LNCaP clone FGC (cell line): ENCODE results near the gene PSME1.

Experiments
- DNase-seq: peaks from one replicate; pipeline ENCODE4 v3.0.0-alpha.2; 2011; ENCODE audit warnings: low read depth
- H3K4me3 ChIP-seq: 2 replicates; pipeline ENCODE4 v1.5.1; 2011; ENCODE audit warnings: mild to moderate bottlenecking, low read depth, low read length, control low read depth
- TF ChIP-seq, protein P1 (sequence below): IDR thresholded peaks from 2 replicates; pipeline ENCODE4 v1.5.1; 2012; ENCODE audit warnings: mild to moderate bottlenecking; ENCODE audit not compliant: control insufficient read depth, insufficient read depth; ENCODE audit errors: extremely low read depth

PSME1 gene

DNA sequence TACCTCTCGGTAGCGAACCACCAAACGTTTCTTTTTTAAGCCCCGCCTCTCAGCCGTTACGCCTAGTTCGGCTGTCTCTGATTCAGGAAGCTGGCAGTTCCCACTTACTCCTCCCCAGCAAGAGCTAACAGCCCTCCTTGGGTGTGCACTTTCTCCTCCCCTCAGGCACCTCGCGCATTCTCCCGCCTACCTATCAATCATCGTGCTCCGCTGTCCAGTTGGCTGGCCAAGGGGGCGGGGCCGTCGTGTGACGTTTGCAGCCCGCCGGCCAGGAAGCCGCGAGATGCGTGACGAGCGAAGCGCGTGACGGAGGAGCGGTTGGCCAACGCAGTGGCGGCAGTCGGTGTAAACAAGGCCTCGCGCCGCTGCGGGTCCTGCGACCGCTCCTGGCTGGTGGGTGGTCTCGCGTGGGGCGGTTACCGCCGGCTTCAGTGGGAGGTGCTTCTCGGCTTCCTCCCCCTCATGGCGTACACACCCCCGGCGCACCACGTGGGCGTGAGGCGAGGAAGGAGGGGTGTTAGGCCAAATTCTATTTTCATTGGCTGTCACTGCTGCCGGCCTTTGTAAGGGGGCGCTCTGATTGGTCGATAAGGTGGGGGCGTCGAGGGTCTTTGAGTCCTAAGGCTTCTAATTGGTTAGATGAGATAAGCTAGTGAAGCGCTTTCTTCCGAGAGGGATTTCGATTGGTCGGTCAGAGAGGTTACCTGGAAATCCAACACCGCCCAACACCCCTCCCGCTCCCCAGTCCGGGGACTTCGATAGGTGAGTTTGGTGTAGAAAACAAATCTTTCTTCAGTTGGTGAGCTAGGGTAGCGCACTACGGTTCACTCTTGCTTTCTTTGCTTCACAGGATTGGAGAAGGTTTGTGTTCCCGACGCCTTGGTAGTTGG is 21.2 kb upstream of the PSME1 start, which contains the start of the genes DCAF11 and NRL:
Gene DCAF11, plus strand, starts transcription at position 246 of the 890 bp plus-strand sequence. CDS start 818 bp downstream, outside the sequence.
Gene NRL, minus strand, starts transcription at position 418 of the 890 bp plus-strand sequence. CDS start 32,101 bp downstream, outside the sequence.
- TF ChIP-seq, protein P1, sequence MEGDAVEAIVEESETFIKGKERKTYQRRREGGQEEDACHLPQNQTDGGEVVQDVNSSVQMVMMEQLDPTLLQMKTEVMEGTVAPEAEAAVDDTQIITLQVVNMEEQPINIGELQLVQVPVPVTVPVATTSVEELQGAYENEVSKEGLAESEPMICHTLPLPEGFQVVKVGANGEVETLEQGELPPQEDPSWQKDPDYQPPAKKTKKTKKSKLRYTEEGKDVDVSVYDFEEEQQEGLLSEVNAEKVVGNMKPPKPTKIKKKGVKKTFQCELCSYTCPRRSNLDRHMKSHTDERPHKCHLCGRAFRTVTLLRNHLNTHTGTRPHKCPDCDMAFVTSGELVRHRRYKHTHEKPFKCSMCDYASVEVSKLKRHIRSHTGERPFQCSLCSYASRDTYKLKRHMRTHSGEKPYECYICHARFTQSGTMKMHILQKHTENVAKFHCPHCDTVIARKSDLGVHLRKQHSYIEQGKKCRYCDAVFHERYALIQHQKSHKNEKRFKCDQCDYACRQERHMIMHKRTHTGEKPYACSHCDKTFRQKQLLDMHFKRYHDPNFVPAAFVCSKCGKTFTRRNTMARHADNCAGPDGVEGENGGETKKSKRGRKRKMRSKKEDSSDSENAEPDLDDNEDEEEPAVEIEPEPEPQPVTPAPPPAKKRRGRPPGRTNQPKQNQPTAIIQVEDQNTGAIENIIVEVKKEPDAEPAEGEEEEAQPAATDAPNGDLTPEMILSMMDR: no peak
- DNase-seq: peak; percentile 100
- peak within 1 kb of the TSS; percentile 82 for H3K4me3 ChIP-seq

DNA sequence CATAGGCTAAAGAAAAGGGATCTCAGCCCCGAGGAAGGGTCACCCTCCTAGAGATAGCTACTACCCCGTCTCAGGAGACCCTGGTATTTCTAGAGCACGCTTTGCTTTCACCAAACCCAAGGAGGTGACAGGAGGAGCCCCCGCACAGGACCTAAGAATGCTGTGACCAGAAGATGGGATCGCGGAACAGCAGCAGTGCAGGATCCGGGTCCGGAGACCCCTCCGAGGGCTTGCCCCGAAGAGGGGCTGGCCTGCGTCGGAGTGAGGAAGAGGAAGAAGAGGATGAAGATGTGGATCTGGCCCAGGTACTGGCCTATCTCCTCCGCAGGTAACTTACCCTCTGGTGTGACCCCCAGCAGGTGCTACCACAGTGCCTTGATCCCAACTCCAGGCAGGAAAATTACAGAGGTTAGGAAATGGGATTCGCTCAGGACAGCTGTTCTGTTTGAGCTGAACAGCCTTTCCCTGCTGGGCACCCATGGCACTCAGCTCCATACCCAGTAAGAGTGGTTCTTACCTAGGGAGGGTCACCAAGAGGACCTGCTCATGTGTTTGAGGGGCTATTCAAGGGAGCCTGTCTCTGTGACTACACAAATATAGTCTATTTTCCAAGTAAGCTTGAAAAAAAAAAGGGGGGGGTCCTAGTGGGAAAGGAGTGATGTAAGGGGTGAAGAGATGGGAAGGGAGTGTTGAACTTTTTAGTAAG is 20.4 kb upstream of the PSME1 start:
- TF ChIP-seq, protein P1: no peak
- H3K4me3 ChIP-seq: peak overlapping the region; percentile 82
- DNase-seq: no peak

DNA sequence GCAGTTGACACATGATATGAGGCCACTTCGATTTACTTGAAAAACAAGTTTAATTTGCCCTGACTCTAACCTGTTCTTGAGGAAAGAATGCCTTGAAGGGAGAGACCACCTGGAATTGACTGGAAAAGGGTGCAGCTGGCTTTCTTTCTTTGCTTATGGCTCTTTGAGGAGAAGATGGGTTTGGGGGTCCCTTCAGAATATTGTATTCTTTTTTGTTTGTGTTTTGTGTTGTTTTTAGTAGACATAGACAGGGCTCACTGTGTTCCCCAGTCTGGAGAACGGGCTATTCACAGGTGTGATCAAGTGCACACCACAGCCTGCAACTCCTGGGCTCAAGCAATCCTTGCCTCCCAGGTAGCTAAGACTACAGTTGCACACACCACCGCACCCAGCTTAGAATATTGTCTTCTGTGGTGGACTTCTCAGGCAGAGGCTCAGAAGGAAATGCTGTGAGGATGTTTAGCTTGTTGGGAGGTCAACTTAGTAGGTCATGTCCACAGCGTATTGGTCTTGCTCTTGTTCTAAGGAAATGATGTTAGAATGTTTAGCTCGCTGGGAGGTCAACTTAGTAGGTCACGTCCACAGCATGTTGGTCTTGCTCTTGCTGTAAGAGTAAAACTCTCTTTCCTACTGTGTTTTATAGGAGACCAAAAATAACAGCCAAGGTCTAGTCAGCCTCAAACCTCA is 19.7 kb upstream of the PSME1 start:
- H3K4me3 ChIP-seq: peak overlapping the region; percentile 82
- TF ChIP-seq, protein P1: no peak
- no peak for DNase-seq

DNA sequence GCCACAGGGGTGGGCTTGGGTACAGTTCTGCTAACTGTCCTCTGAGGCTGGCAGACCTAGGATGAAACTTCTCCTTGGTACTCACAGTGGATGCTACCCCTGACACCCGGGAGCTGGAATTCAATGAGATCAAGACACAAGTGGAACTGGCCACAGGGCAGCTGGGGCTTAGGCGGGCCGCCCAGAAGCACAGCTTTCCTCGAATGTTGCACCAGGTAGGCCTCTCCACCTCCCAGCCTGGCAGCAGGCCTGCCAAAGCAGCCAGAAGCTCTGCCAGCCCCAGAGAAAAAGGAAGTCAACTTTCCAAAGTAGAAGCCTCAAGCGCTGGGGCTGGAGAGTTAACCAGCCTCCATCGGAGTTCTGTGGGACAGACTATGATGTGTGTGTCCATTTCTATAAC is 18.8 kb upstream of the PSME1 start:
- no peak overlapping the region for H3K4me3 ChIP-seq
- no peak for DNase-seq
- TF ChIP-seq, protein P1: no peak

DNA sequence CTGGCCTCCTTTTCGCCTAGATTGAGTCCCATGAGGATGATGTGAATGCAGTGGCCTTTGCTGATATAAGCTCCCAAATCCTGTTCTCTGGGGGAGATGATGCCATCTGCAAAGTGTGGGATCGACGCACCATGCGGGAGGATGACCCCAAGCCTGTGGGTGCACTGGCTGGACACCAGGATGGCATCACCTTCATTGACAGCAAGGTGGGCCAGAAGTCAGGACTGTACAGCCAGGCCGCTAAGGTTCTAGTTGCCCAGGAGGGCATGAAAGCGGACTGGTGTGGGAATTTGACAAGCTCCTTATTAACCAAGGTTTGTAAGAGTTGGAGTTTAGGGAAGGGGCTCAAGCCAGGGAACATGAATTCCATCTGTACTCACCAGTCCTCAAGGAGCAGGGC is 16.3 kb upstream of the PSME1 start:
- no peak overlapping the region for H3K4me3 ChIP-seq
- no peak for DNase-seq
- TF ChIP-seq, protein P1: no peak

DNA sequence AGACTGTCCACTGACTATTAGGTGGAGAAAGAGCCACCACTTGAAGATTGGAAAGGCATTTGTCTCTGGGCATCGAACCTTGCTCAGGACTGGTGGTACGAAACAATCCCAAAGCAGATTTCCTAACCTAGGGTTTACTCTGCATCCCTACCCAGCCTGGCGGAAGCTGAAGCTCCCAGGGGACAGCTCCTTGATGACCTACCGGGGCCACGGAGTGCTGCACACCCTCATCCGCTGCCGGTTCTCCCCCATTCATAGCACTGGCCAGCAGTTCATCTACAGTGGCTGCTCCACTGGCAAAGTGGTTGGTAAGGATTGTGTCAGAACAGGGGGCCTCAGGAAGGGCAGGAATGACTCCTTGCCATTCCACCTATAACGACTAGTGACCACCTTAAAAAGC is 14.8 kb upstream of the PSME1 start:
- H3K4me3 ChIP-seq: no peak overlapping the region
- TF ChIP-seq, protein P1: no peak
- DNase-seq: no peak
